OCI-LY3 (cell line): Measurements from ENCODE around the gene KDSR.

Experiments
- CTCF ChIP-seq: fragments of 200-600, 300-600 bp; sonication (generic); IDR thresholded peaks from 2 replicates; pipeline ENCODE4 v1.5.1; 2014; ENCODE audit warnings: antibody characterized with exemption, low read length, low read depth
- EZH2phosphoT487 ChIP-seq: fragments of 200-600 bp; shearing (Covaris generic); IDR thresholded peaks from 2 replicates; pipeline ENCODE4 v1.6.1; 2018; ENCODE audit warnings: antibody characterized with exemption, mixed run types, low read depth

DNA sequence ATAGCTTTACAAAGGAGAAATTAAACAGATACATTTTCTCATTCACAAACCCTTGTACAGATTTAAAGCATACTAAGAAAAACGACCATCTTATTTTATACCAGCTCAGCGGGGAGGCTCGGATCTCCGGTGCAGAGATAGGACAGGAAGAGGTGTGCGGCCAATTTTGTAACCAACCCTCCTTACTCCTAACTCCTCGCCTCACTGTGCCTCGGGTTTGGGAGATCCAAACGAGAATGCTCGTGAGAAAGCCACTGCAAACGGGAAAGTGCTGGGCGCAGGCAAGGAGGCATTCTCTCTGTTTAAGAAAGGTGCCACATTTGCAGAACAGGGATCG is 1.2 kb downstream of the KDSR start:
- no peak for TF ChIP-seq CTCF
- no peak for TF ChIP-seq EZH2phosphoT487
